Lung (tissue), 12 donors: Measurements from ENCODE around the gene LIMA1. TPM values are rescaled to one million over a fixed set of nuclear protein-coding genes. Genes with fewer than 3 reads are reported as not detected.
A peak's percentile ranks its signal among the peaks of the same experiment; 100 is the strongest.

Source experiments
- ATAC-seq: fragments of 200-7000 bp; cut with Tn5 transposase; one replicate; pipeline ENCODE4 v1.9.1; 2020; ENCODE audit warnings: moderate number of reproducible peaks; ENCODE audit not compliant: insufficient read depth, low FRiP score
- DNase-seq, 3 donors: peaks; one replicate each; pipeline ENCODE4 v3.0.0-alpha.2; 2013 to 2017
- H3K27ac ChIP-seq, 2 donors: one replicate each; pipeline ENCODE4 v1.5.1; 2013; ENCODE audit warnings: mild to moderate bottlenecking in 2 of 2, moderate library complexity in 2 of 2, control low read depth in 1 of 2, inconsistent platforms in 1 of 2, low read depth in 1 of 2, low read length in 1 of 2
- H3K27me3 ChIP-seq, 3 donors: one replicate each; pipeline ENCODE4 v1.5.1; 2013; ENCODE audit warnings: low read length in 2 of 3; ENCODE audit not compliant: control insufficient read depth in 3 of 3, insufficient read depth in 3 of 3
- H3K36me3 ChIP-seq, 4 donors: one replicate each; pipeline ENCODE4 v1.5.1; 2013; ENCODE audit warnings: low read length in 4 of 4, mild to moderate bottlenecking in 1 of 4, moderate library complexity in 1 of 4; ENCODE audit not compliant: control insufficient read depth in 4 of 4, insufficient read depth in 4 of 4
- H3K4me1 ChIP-seq, 5 donors: one replicate each; pipeline ENCODE4 v1.5.1; 2013; ENCODE audit warnings: low read length in 5 of 5, mild to moderate bottlenecking in 2 of 5, moderate library complexity in 1 of 5; ENCODE audit not compliant: control insufficient read depth in 5 of 5, insufficient read depth in 5 of 5
- H3K4me3 ChIP-seq: one replicate; pipeline ENCODE4 v1.5.1; 2013; ENCODE audit warnings: mild to moderate bottlenecking, control low read depth, moderate library complexity
- H3K9ac ChIP-seq, 2 donors: one replicate each; pipeline ENCODE4 v1.5.1; 2013; ENCODE audit warnings: low read length in 2 of 2, control low read depth in 1 of 2; ENCODE audit not compliant: insufficient read depth in 1 of 2
- H3K9me3 ChIP-seq, 4 donors: one replicate each; pipeline ENCODE4 v1.5.1; 2013; ENCODE audit warnings: low read length in 3 of 4, mild to moderate bottlenecking in 1 of 4, moderate library complexity in 1 of 4; ENCODE audit not compliant: control insufficient read depth in 4 of 4, insufficient read depth in 3 of 4
- WGBS, 2 donors: extraction: QIAGEN DNeasy Blood & Tissue Kit; methylation state at CpG; one replicate each; pipeline ENCODE4 v1.1.7; 2013; 5-methylcytosine and 5-hydroxymethylcytosine counted together
- polyA plus RNA-seq, 2 donors: library from polyadenylated mRNA; stranded (reverse); fragments of 200-250 nt; gene quantifications; one replicate each; pipeline ENCODE4 v1.2.1, GENCODE V29; 2013
- total RNA-seq, 2 donors: library from RNA; depleted of rRNA in 1 of 2; stranded (reverse); fragments of >200 nt in 1 of 2; gene quantifications; one replicate each; pipeline ENCODE4 v1.2.1, GENCODE V29; 2014 to 2021
- TF ChIP-seq, protein P1 (sequence below): IDR thresholded peaks from 2 replicates; pipeline ENCODE4 v1.5.1; 2012; ENCODE audit warnings: mild to moderate bottlenecking; ENCODE audit errors: control extremely low read depth, extremely low read depth
- donor health status: control.
- donor health status: control.
- donor health status: Bipolar disorder and iron deficiency.
- donor health status: healthy.
- donor health status: DM: yes; HTN: yes; CAD: no.

The LIMA1 gene
- total and polyA plus RNA-seq, 4 donors = 25.0 to 69.7 (median 45.7) TPM

DNA sequence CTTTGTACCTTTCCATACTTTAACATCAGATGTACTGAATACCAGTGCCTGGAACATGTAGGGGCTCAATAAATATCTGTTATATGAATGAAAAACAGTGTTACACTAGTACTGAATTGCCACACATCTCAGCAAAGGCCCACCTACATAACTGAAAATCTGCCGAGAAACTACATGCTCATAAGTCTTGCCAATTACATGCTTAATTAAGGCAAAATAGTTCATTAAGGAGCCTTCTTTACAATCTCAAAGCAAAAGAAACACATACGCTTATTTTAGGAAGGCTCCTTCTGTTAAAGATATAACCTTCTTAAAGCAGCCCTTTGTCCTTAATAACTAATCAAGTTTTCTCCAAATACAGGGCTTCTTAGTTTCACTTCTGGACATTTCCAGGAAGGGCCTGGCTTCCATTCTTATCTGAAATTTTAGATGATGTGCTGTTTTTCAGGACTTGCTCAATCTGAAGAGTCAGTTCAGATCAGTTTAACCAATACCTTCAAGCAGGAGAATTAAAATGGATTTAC lies 11.5 kb downstream of the LIMA1 start:
- no peak overlapping the region for H3K4me3 ChIP-seq
- DNase-seq (peak in 2 of 3 donors; percentile 52 to 57), ATAC-seq (no peak)
- H3K36me3 ChIP-seq = peaks cover 0 to 5% (median 0%) of the 10 kb centered on the region in 4 donors
- H3K27me3 ChIP-seq = no peaks in the 10 kb centered on the region
- peaks cover 0 to 10% (median 0%) of the 10 kb centered on the region in 5 donors for H3K4me1 ChIP-seq
- TF ChIP-seq, protein P1, sequence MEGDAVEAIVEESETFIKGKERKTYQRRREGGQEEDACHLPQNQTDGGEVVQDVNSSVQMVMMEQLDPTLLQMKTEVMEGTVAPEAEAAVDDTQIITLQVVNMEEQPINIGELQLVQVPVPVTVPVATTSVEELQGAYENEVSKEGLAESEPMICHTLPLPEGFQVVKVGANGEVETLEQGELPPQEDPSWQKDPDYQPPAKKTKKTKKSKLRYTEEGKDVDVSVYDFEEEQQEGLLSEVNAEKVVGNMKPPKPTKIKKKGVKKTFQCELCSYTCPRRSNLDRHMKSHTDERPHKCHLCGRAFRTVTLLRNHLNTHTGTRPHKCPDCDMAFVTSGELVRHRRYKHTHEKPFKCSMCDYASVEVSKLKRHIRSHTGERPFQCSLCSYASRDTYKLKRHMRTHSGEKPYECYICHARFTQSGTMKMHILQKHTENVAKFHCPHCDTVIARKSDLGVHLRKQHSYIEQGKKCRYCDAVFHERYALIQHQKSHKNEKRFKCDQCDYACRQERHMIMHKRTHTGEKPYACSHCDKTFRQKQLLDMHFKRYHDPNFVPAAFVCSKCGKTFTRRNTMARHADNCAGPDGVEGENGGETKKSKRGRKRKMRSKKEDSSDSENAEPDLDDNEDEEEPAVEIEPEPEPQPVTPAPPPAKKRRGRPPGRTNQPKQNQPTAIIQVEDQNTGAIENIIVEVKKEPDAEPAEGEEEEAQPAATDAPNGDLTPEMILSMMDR = no peak
- peak overlapping the region in 1 of 2 donors; percentile 87 for H3K9ac ChIP-seq
- peak overlapping the region in 1 of 2 donors; percentile 59 for H3K27ac ChIP-seq
- WGBS, 2 donors = 36 to 74% methylated on average over 2 of the region's 2 CpGs
- no peaks in the 10 kb centered on the region for H3K9me3 ChIP-seq

DNA sequence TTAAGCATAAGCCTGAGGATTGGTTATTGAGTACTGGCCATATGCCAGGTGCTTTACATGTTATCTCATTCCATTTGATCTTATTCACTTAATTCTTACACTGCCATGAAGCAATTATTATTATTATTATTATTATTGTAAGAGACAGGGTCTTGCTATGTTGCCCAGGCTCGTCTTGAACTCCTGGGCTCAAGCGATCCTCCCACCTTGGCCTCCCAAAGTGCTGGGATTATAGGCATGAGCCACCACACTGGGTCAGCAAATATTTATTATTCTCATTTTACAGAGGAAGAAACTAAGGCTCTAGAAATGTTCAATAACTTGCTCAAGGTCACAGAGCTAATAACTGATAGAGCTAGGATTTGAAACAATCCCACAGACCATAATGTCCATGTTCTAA lies 14.8 kb downstream of the LIMA1 start:
- Histone ChIP-seq H3K27me3 (no peaks in the 10 kb centered on the region), H3K9me3 (no peaks in the 10 kb centered on the region), H3K4me3 (no peak overlapping the region), H3K36me3 (peaks cover 0 to 2% (median 0%) of the 10 kb centered on the region in 4 donors), H3K4me1 (peaks cover 0 to 10% (median 0%) of the 10 kb centered on the region in 5 donors), H3K27ac (no peak overlapping the region), H3K9ac (no peak overlapping the region)
- TF ChIP-seq, protein P1 = no peak
- 96 to 98% methylated on average over 2 of the region's 2 CpGs for WGBS, 2 donors
- ATAC-seq (no peak), DNase-seq (no peak)

DNA sequence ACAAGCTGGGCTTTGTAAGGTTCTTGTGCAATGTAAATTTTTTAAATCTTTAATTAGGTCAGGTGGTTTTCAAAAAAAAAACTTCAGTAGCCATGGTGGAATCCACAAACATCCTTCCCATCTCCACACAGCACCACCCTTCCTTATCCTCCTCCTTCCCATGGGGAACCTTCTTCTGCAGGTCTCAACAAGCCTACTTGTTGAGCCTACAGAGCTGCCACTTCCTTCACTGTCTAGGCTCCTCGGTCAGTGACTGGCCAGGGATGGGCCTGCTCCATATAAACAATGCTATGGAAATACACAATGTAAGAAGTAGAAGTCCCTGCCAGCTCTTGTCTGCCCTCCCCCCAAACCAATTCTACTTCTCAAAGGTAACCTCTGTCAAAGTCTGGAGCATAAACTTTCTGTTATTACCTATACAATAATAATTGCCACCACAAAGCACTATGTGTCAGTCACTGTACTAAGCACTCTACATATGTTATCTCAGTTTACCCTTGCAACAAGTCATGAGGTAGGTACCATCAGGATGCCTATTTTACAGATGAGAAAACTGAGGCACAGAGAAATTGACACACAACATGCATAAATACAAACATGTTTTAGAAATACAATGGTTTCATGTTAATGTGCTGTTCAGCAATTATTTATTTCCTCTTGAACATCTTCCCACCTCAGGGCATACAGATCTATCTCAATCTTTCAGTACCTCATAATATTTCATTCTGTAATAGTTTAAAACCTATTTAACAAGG lies 17.4 kb downstream of the LIMA1 start:
- peaks cover 0 to 2% (median 0%) of the 10 kb centered on the region in 4 donors for H3K36me3 ChIP-seq
- H3K4me3 ChIP-seq = no peak overlapping the region
- no peak for ATAC-seq
- peaks cover 0 to under 1% (median 0%) of the 10 kb centered on the region in 5 donors for H3K4me1 ChIP-seq
- DNase-seq = no peak
- no peak overlapping the region for H3K9ac ChIP-seq
- H3K27me3 ChIP-seq = no peaks in the 10 kb centered on the region
- H3K27ac ChIP-seq = no peak overlapping the region
- H3K9me3 ChIP-seq = no peaks in the 10 kb centered on the region
- TF ChIP-seq, protein P1 = no peak
- WGBS, 2 donors = 59 to 63% methylated on average over 1 of the region's 1 CpG
